Central memory CD4-positive, alpha-beta T cell (primary cell): Measurements from ENCODE around the gene ADAMTS20.
"Not testable (repeated sequence)": the region's sequence is repeated elsewhere in the genome, so short reads cannot be mapped to it uniquely, and the experiment has no call there.

Source experiments
- DNase-seq: peaks from one replicate; pipeline ENCODE4 v3.0.0; 2022
- total RNA-seq, 3 experiments: gene quantifications; one replicate each; lab custom pipeline; 2026; lab: John Stamatoyannopoulos, UW

The ADAMTS20 gene
- total RNA-seq = 0 to 0.05 (median 0) reads per million in 3 experiments

GRCh38 chr12:43551971-43552559 lies at the start of gene ADAMTS20:
TSS of gene ADAMTS20 (minus strand) at chr12:43552203. CDS start at chr12:43551921, 282 bp downstream.
- DNase-seq = no peak

GRCh38 chr12:43599708-43600107 lies 47.7 kb upstream of the ADAMTS20 start:
- DNase-seq = no peak

GRCh38 chr12:43599066-43599465 lies 47.1 kb upstream of the ADAMTS20 start:
- no peak for DNase-seq

GRCh38 chr12:43590307-43590706 lies 38.3 kb upstream of the ADAMTS20 start:
- no peak for DNase-seq

GRCh38 chr12:43586646-43587245 lies 34.7 kb upstream of the ADAMTS20 start:
- no peak for DNase-seq

GRCh38 chr12:43585676-43586075 lies 33.7 kb upstream of the ADAMTS20 start:
- DNase-seq = no peak

GRCh38 chr12:43580601-43581000 lies 28.6 kb upstream of the ADAMTS20 start:
- no peak for DNase-seq

- DNase-seq = no peak
Measured at GRCh38 chr12:43579206-43579605, 27.2 kb upstream of the ADAMTS20 start.

- no peak for DNase-seq
Measured at GRCh38 chr12:43578782-43579181, 26.8 kb upstream of the ADAMTS20 start.

GRCh38 chr12:43577381-43577780 lies 25.4 kb upstream of the ADAMTS20 start:
- DNase-seq = no peak

GRCh38 chr12:43576162-43576561 lies 24.2 kb upstream of the ADAMTS20 start:
- no peak for DNase-seq

- DNase-seq = no peak
Measured at GRCh38 chr12:43571885-43572284, 19.9 kb upstream of the ADAMTS20 start.

- no peak for DNase-seq
Measured at GRCh38 chr12:43556057-43556456, 4.1 kb upstream of the ADAMTS20 start.

GRCh38 chr12:43551279-43551970 lies 578 bp downstream of the ADAMTS20 start:
- no peak for DNase-seq

- DNase-seq = no peak
Measured at GRCh38 chr12:43550831-43551271, 1.2 kb downstream of the ADAMTS20 start.

GRCh38 chr12:43544703-43545102 lies 7.3 kb downstream of the ADAMTS20 start:
- no peak for DNase-seq

- DNase-seq = no peak
Measured at GRCh38 chr12:43540470-43540869, 11.5 kb downstream of the ADAMTS20 start.

GRCh38 chr12:43537675-43538074 lies 14.3 kb downstream of the ADAMTS20 start:
- not testable (repeated sequence) for DNase-seq

- no peak for DNase-seq
Measured at GRCh38 chr12:43516045-43516444, 36.0 kb downstream of the ADAMTS20 start.

GRCh38 chr12:43501703-43502102 lies 50.3 kb downstream of the ADAMTS20 start:
- no peak for DNase-seq

- DNase-seq = no peak
Measured at GRCh38 chr12:43493261-43493797, 58.7 kb downstream of the ADAMTS20 start.

- DNase-seq = no peak
Measured at GRCh38 chr12:43482311-43483085, 69.5 kb downstream of the ADAMTS20 start.

- no peak for DNase-seq
Measured at GRCh38 chr12:43480591-43480990, 71.4 kb downstream of the ADAMTS20 start.
